OCI-LY3 (cell line): ENCODE results near the gene EPC1.

ENCODE experiments used
- CTCF ChIP-seq: fragments of 200-600, 300-600 bp; sonication (generic); IDR thresholded peaks from 2 replicates; pipeline ENCODE4 v1.5.1; 2014; ENCODE audit warnings: antibody characterized with exemption, low read length, low read depth
- EZH2phosphoT487 ChIP-seq: fragments of 200-600 bp; shearing (Covaris generic); IDR thresholded peaks from 2 replicates; pipeline ENCODE4 v1.6.1; 2018; ENCODE audit warnings: antibody characterized with exemption, mixed run types, low read depth

- no peak for TF ChIP-seq CTCF
- TF ChIP-seq EZH2phosphoT487: no peak
Measured at GRCh38 chr10:32366111-32366510, 19.2 kb upstream of the EPC1 start.
